Sigmoid colon (tissue), 7 donors: Measurements from ENCODE around the gene POLRMT. TPM values are rescaled to one million over a fixed set of nuclear protein-coding genes. Genes with fewer than 3 reads are reported as not detected.

Experiments used
- DNase-seq: peaks from one replicate; pipeline ENCODE4 v3.0.0-alpha.2; 2019
- H3K27ac ChIP-seq, 4 donors: fragments of 200-600 bp; sonication (generic); one replicate each; pipeline ENCODE4 v1.5.1; 2016 to 2019; ENCODE audit warnings: mild to moderate bottlenecking in 1 of 4
- H3K27me3 ChIP-seq, 3 donors: fragments of 200-600 bp; sonication (generic); one replicate each; pipeline ENCODE4 v1.5.1; 2019; ENCODE audit warnings: mild to moderate bottlenecking in 1 of 3
- H3K36me3 ChIP-seq, 4 donors: fragments of 200-600 bp; sonication (generic); one replicate each; pipeline ENCODE4 v1.5.1; 2016 to 2019
- H3K4me1 ChIP-seq, 4 donors: fragments of 200-600 bp; sonication (generic); one replicate each; pipeline ENCODE4 v1.5.1; 2017 to 2019
- H3K4me3 ChIP-seq, 4 donors: fragments of 200-600 bp; sonication (generic); one replicate each; pipeline ENCODE4 v1.5.1; 2017 to 2019; ENCODE audit warnings: mild to moderate bottlenecking in 2 of 4, moderate library complexity in 1 of 4
- H3K9me3 ChIP-seq, 4 donors: fragments of 200-600 bp in 3 of 4; sonication (generic) in 3 of 4; one replicate each; pipeline versions ENCODE4 v1.5.1 to v1.6.1; 2013 to 2019
- CTCF ChIP-seq, 4 experiments: fragments of 450-650 bp in 3 of 4; fragments of 200-600 bp in 1 of 4; IDR thresholded peaks; one replicate each; pipeline ENCODE4 v1.5.1; 2016 to 2019; ENCODE audit warnings: antibody characterized with exemption in 4 of 4, mild to moderate bottlenecking in 3 of 4, moderate library complexity in 2 of 4
- EP300 ChIP-seq, 4 donors: sonication (generic); formaldehyde crosslinking; IDR thresholded peaks; one replicate each; pipeline ENCODE4 v1.6.1; 2017; ENCODE audit warnings: antibody characterized with exemption in 4 of 4
- POLR2A ChIP-seq, 2 donors: fragments of 450-650 bp; IDR thresholded peaks; one replicate each; pipeline ENCODE4 v1.6.1; 2016; ENCODE audit warnings: antibody characterized with exemption in 2 of 2, mild to moderate bottlenecking in 2 of 2, moderate library complexity in 2 of 2
- POLR2AphosphoS5 ChIP-seq, 4 donors: sonication (generic); formaldehyde crosslinking; IDR thresholded peaks; one replicate each; pipeline ENCODE4 v1.6.1; 2017; ENCODE audit warnings: antibody characterized with exemption in 4 of 4
- WGBS, 2 donors: extraction: QIAGEN DNeasy Blood & Tissue Kit; methylation state at CpG; one replicate each; pipeline ENCODE4 v1.1.7; 2013; 5-methylcytosine and 5-hydroxymethylcytosine counted together
- intact Hi-C: fragments of 100-400 bp; cut with DNase I; formaldehyde crosslinking; loops from one replicate; pipeline ENCODE4 v1.15.1; 2023
- polyA plus RNA-seq, 3 donors: library from polyadenylated mRNA; stranded (reverse); fragments of 200-250 nt; gene quantifications; one replicate each; pipeline ENCODE4 v1.2.3, GENCODE V29; 2013
- total RNA-seq, 4 donors: library from RNA; depleted of rRNA; stranded (reverse); fragments of >200 nt; gene quantifications; one replicate each; pipeline ENCODE4 v1.1.0, GENCODE V29; 2016
- donor health status: healthy with polysubstance abuse.
- donor health status: Bipolar disorder and iron deficiency.
- donor health status: healthy.

The POLRMT gene
- total and polyA plus RNA-seq, 7 donors: 16.8 to 63.0 (median 24.0) TPM

GRCh38 chr19:657611-658010, 24.3 kb upstream of the POLRMT start:
- no peak for TF ChIP-seq CTCF (IDR thresholded peaks at IDR 0.05)
- TF ChIP-seq POLR2A (IDR thresholded peaks at IDR 0.05): no peak
- no peak for TF ChIP-seq POLR2AphosphoS5 (IDR thresholded peaks at IDR 0.05)
- TF ChIP-seq EP300 (IDR thresholded peaks at IDR 0.05): no peak
- Histone ChIP-seq H3K27me3 (no peaks in the 10 kb centered on the region), H3K4me3 (no peak overlapping the region), H3K27ac (no peak overlapping the region), H3K36me3 (peaks cover 0 to 16% (median 5%) of the 10 kb centered on the region in 4 donors), H3K9me3 (no peaks in the 10 kb centered on the region), H3K4me1 (peaks cover 0 to 61% (median 53%) of the 10 kb centered on the region in 4 donors)
- 82 to 91% methylated on average over 19 of the region's 19 CpGs for WGBS, 2 donors
- intact Hi-C loops: no loop called here
- DNase-seq: no peak

GRCh38 chr19:656751-657559, 23.6 kb upstream of the POLRMT start:
- Histone ChIP-seq H3K9me3 (no peaks in the 10 kb centered on the region), H3K4me3 (no peak overlapping the region), H3K36me3 (peaks cover 0 to 22% (median 5%) of the 10 kb centered on the region in 4 donors), H3K27me3 (no peaks in the 10 kb centered on the region), H3K27ac (no peak overlapping the region), H3K4me1 (peaks cover 0 to 54% (median 51%) of the 10 kb centered on the region in 4 donors)
- no peak for DNase-seq
- 83 to 90% methylated on average over 43 of the region's 43 CpGs for WGBS, 2 donors
- intact Hi-C loops: no loop called here
- no peak for TF ChIP-seq POLR2A (IDR thresholded peaks at IDR 0.05)
- no peak for TF ChIP-seq POLR2AphosphoS5 (IDR thresholded peaks at IDR 0.05)
- no peak for TF ChIP-seq EP300 (IDR thresholded peaks at IDR 0.05)
- no peak for TF ChIP-seq CTCF (IDR thresholded peaks at IDR 0.05)

- TF ChIP-seq CTCF (IDR thresholded peaks at IDR 0.05): no peak
- TF ChIP-seq EP300 (IDR thresholded peaks at IDR 0.05): no peak
- no peak for TF ChIP-seq POLR2AphosphoS5 (IDR thresholded peaks at IDR 0.05)
- intact Hi-C loops: no loop called here
- Histone ChIP-seq H3K4me1 (peaks cover 0 to 42% (median 38%) of the 10 kb centered on the region in 4 donors), H3K36me3 (peaks cover 6 to 35% (median 17%) of the 10 kb centered on the region in 4 donors), H3K27ac (peak overlapping the region in 1 of 4 donors; percentile 29), H3K27me3 (no peaks in the 10 kb centered on the region), H3K4me3 (no peak overlapping the region), H3K9me3 (no peaks in the 10 kb centered on the region)
- no peak for DNase-seq
- WGBS, 2 donors: 86% methylated on average over 17 of the region's 17 CpGs
Observed at GRCh38 chr19:655691-656090, 22.4 kb upstream of the POLRMT start.

GRCh38 chr19:653425-653824, 20.1 kb upstream of the POLRMT start:
- no peaks in the 10 kb centered on the region for H3K27me3 ChIP-seq
- H3K4me3 ChIP-seq: no peak overlapping the region
- no peak for TF ChIP-seq POLR2A (IDR thresholded peaks at IDR 0.05)
- no peak for TF ChIP-seq POLR2AphosphoS5 (IDR thresholded peaks at IDR 0.05)
- TF ChIP-seq CTCF (IDR thresholded peaks at IDR 0.05): no peak
- no peak for TF ChIP-seq EP300 (IDR thresholded peaks at IDR 0.05)
- DNase-seq: no peak
- intact Hi-C loops: no loop called here
- H3K4me1 ChIP-seq: peaks cover 0 to 19% (median 16%) of the 10 kb centered on the region in 4 donors
- H3K36me3 ChIP-seq: peaks cover 8 to 55% (median 28%) of the 10 kb centered on the region in 4 donors
- H3K9me3 ChIP-seq: no peaks in the 10 kb centered on the region
- no peak overlapping the region for H3K27ac ChIP-seq
- 88 to 91% methylated on average over 17 of the region's 17 CpGs for WGBS, 2 donors
